Stimulated activated naive B cell treated with anti-CD40 and anti-IgM and Interleukin-4, amounts not matched to agents 10 μg/mL and 1 μg/mL and 100 μg/mL, for 72 hours (primary cell): ENCODE measurements around the gene SMPD3.

ENCODE experiments used
- ATAC-seq, 2 donors: fragments of 150-1000 bp; cut with Tn5 transposase; replicated peaks; 2 replicates each; pipeline ENCODE4 v1.10.0; 2021; ENCODE audit warnings: moderate library complexity in 1 of 2
- DNase-seq: peaks from one replicate; pipeline ENCODE4 v3.0.0; 2021
- H3K27ac Mint-ChIP-seq: one replicate; pipeline ENCODE4 v1.8.0; 2022; ENCODE audit warnings: mild to moderate bottlenecking, mixed read lengths
- H3K27me3 Mint-ChIP-seq, 2 donors: one replicate each; pipeline ENCODE4 v1.8.0; 2022; ENCODE audit warnings: mixed read lengths in 2 of 2
- H3K36me3 Mint-ChIP-seq, 2 donors: one replicate each; pipeline ENCODE4 v1.8.0; 2022; ENCODE audit warnings: mixed read lengths in 2 of 2, mild to moderate bottlenecking in 1 of 2
- H3K4me1 Mint-ChIP-seq, 2 donors: one replicate each; pipeline ENCODE4 v1.8.0; 2022; ENCODE audit warnings: mixed read lengths in 2 of 2, mild to moderate bottlenecking in 1 of 2
- H3K4me3 Mint-ChIP-seq, 2 donors: one replicate each; pipeline ENCODE4 v1.8.0; 2022; ENCODE audit warnings: mild to moderate bottlenecking in 2 of 2, mixed read lengths in 2 of 2, moderate library complexity in 1 of 2
- H3K9me3 Mint-ChIP-seq, 2 donors: one replicate each; pipeline ENCODE4 v1.8.0; 2022; ENCODE audit warnings: mixed read lengths in 2 of 2, mild to moderate bottlenecking in 1 of 2

SMPD3 gene

DNA sequence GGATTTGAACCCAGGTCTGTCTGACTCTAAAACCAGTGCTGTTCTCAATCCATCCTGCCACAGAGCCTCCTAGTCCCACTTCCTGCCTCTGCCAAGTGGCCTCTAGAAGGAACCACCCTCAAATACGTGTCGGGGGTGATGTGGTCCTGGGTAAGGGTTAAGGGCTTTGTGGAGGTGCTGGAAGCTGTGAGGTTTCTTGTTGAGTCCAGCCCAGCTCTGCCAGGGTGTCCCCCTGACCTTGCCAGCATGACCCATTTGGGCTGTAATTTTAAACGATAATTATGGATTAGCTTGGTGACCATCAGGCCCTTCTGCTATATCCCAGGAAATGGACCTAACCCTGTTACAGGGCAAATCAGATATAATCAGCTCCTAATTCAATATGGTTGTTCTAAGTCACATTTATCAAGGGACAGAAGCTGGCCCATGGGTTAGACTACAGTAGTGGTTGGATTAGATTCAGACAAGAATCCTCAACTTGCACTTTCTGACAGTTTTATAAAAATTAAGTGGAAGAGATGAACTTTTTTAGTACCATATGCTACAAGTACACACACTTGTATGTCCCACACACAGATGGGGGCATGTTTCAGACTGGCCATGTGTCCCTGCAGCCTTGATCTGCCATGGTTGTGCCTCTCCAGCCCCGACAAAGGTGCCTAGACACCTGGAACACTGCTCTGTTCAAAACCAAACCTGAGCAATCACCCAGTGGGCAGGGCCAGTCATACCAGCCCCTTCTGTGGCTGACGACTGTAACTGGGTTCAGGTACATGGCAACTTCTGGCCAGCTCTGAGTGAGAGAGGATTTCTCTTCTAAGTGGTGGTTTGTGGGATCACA, 48.0 kb downstream of the SMPD3 start:
- H3K27ac Mint-ChIP-seq = no peak overlapping the region
- DNase-seq = no peak
- peaks cover 0 to 3% of the 10 kb centered on the region in 2 donors for H3K4me1 Mint-ChIP-seq
- peak; percentile 31 to 38 for ATAC-seq
- H3K4me3 Mint-ChIP-seq = no peak overlapping the region
- no peaks in the 10 kb centered on the region for H3K36me3 Mint-ChIP-seq
- no peaks in the 10 kb centered on the region for H3K9me3 Mint-ChIP-seq
- peaks cover 5 to 7% of the 10 kb centered on the region in 2 donors for H3K27me3 Mint-ChIP-seq

DNA sequence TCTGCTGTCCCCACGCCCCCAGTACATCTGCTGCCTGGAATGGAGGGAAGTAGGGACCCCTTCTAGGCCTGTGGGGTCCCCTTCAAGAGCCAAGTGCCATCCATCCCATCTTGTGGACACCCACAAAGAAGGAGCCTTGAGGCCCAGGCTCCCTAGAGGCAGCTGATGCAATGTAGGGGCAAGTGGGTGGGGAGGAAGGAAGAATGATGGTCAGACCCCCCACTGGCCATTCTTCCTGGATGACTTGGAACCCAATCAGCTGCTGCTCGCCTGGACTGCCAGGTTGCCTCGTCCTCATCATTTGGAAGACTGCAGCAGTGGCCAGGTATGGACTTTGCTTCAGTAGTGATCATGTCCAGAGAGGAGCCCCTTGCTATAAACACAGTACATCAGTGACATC, 48.9 kb downstream of the SMPD3 start:
- H3K4me1 Mint-ChIP-seq = peaks cover 0 to 3% of the 10 kb centered on the region in 2 donors
- peaks cover 5 to 7% of the 10 kb centered on the region in 2 donors for H3K27me3 Mint-ChIP-seq
- DNase-seq (no peak), ATAC-seq (no peak)
- H3K36me3 Mint-ChIP-seq = no peaks in the 10 kb centered on the region
- no peak overlapping the region for H3K27ac Mint-ChIP-seq
- no peak overlapping the region for H3K4me3 Mint-ChIP-seq
- no peaks in the 10 kb centered on the region for H3K9me3 Mint-ChIP-seq

DNA sequence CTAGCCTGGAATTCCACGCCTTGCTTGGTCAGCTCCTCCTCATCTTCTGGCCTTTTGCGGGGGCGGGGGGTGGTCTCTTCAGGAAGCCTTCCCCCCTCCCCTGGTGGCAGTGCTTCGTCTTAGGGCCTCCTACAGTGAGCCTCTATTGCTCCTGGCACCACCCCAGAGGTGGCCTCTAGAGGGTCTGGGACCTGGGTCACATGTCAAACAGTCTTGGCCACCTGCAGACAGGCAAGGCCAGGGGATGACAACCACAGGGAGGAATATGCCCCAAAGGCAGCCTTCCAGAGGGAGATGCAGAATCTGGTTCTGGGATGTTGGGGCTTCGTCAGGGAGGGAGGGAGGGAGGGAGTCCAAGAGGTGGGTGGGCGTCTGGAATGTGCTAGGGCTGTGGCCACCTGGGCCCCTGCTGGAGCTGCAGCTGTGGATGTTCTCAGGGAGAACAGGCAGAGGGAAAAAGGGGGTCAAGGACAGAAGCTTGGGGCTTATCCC, 50.6 kb downstream of the SMPD3 start:
- DNase-seq (no peak), ATAC-seq (no peak)
- H3K9me3 Mint-ChIP-seq = no peaks in the 10 kb centered on the region
- no peak overlapping the region for H3K4me3 Mint-ChIP-seq
- no peaks in the 10 kb centered on the region for H3K36me3 Mint-ChIP-seq
- peaks cover 0 to 3% of the 10 kb centered on the region in 2 donors for H3K4me1 Mint-ChIP-seq
- peaks cover 5 to 7% of the 10 kb centered on the region in 2 donors for H3K27me3 Mint-ChIP-seq
- no peak overlapping the region for H3K27ac Mint-ChIP-seq

- no peak for DNase-seq
- peak; percentile 36 to 61 for ATAC-seq
- peak overlapping the region; percentile 72 for H3K27ac Mint-ChIP-seq
- H3K27me3 Mint-ChIP-seq = peaks cover 5 to 7% of the 10 kb centered on the region in 2 donors
- H3K36me3 Mint-ChIP-seq = no peaks in the 10 kb centered on the region
- H3K9me3 Mint-ChIP-seq = no peaks in the 10 kb centered on the region
- H3K4me1 Mint-ChIP-seq = peaks cover 0 to 3% of the 10 kb centered on the region in 2 donors
- no peak overlapping the region for H3K4me3 Mint-ChIP-seq
Measured at GRCh38 chr16:68396481-68396880, 51.8 kb downstream of the SMPD3 start.

GRCh38 chr16:68395815-68396214, 52.5 kb downstream of the SMPD3 start:
- Mint-ChIP-seq H3K36me3 (no peaks in the 10 kb centered on the region), H3K27ac (no peak overlapping the region), H3K9me3 (no peaks in the 10 kb centered on the region), H3K4me1 (peaks cover 0 to 3% of the 10 kb centered on the region in 2 donors), H3K27me3 (peaks cover 5 to 7% of the 10 kb centered on the region in 2 donors), H3K4me3 (no peak overlapping the region)
- DNase-seq = no peak
- no peak for ATAC-seq

GRCh38 chr16:68395167-68395786, 53.0 kb downstream of the SMPD3 start:
- Mint-ChIP-seq H3K27me3 (peaks cover 5 to 7% of the 10 kb centered on the region in 2 donors), H3K27ac (no peak overlapping the region), H3K36me3 (no peaks in the 10 kb centered on the region), H3K4me3 (no peak overlapping the region), H3K9me3 (no peaks in the 10 kb centered on the region), H3K4me1 (peaks cover 0 to 3% of the 10 kb centered on the region in 2 donors)
- ATAC-seq (no peak), DNase-seq (no peak)

DNA sequence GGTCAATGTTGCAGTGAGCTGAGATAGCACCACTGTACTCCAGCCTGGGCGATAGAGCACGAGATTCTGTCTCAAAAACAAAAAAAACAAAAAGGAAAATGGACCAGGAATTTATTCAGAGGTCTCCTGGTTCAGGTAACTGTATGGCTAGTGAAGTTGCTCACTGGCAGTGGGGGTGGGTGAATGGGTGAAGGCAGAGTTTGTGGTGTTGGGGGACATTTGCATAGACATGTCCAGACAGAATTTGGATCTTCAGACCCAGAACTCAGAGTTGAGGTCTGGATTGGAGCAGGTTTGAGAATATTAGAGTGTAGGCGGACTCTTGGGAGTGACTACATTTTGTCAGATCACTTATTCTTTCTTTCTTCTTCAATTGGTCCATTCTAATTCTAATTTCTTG, 55.0 kb downstream of the SMPD3 start:
- no peak for DNase-seq
- H3K27ac Mint-ChIP-seq = no peak overlapping the region
- peaks cover 0 to 3% of the 10 kb centered on the region in 2 donors for H3K4me1 Mint-ChIP-seq
- H3K36me3 Mint-ChIP-seq = no peaks in the 10 kb centered on the region
- H3K27me3 Mint-ChIP-seq = peaks cover 5 to 7% of the 10 kb centered on the region in 2 donors
- no peak overlapping the region for H3K4me3 Mint-ChIP-seq
- no peak for ATAC-seq
- H3K9me3 Mint-ChIP-seq = no peaks in the 10 kb centered on the region

GRCh38 chr16:68389750-68390371, 58.4 kb downstream of the SMPD3 start:
- Mint-ChIP-seq H3K27ac (no peak overlapping the region), H3K36me3 (no peaks in the 10 kb centered on the region), H3K4me3 (no peak overlapping the region), H3K9me3 (no peaks in the 10 kb centered on the region), H3K27me3 (no peaks in the 10 kb centered on the region), H3K4me1 (peaks cover 5 to 8% of the 10 kb centered on the region in 2 donors)
- ATAC-seq (no peak), DNase-seq (no peak)

GRCh38 chr16:68389006-68389405, 59.3 kb downstream of the SMPD3 start:
- H3K36me3 Mint-ChIP-seq = no peaks in the 10 kb centered on the region
- H3K4me1 Mint-ChIP-seq = peaks cover 13 to 17% of the 10 kb centered on the region in 2 donors
- no peak overlapping the region for H3K27ac Mint-ChIP-seq

DNA sequence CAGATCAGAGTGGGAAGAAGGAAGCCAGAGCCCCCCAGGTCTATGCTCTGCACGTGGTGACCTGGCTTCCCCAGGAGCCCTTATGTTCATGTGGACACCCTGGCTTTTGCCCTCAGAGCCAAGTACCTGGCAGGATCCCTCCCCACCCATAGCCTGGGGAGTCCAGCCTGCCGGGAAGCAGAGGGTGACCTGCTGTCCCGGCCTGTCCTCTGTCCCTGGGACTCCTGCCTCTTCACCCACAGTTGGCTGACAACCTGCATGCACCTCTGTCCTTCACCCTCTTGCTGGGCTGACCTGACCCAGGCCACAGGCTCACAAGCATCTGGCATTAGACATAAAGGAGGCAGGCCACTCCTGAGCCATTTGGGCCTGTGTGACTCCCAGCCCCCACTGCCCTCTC, 60.2 kb downstream of the SMPD3 start:
- no peaks in the 10 kb centered on the region for H3K9me3 Mint-ChIP-seq
- no peak overlapping the region for H3K27ac Mint-ChIP-seq
- DNase-seq (no peak), ATAC-seq (no peak)
- H3K4me3 Mint-ChIP-seq = no peak overlapping the region
- H3K36me3 Mint-ChIP-seq = no peaks in the 10 kb centered on the region
- peaks cover 20 to 26% of the 10 kb centered on the region in 2 donors for H3K4me1 Mint-ChIP-seq
- H3K27me3 Mint-ChIP-seq = no peaks in the 10 kb centered on the region

More at GRCh38 chr16:68389006-68389405, 59.3 kb downstream of the SMPD3 start:
- no peaks in the 10 kb centered on the region for H3K9me3 Mint-ChIP-seq
- H3K27me3 Mint-ChIP-seq = no peaks in the 10 kb centered on the region
- no peak for ATAC-seq
- H3K4me3 Mint-ChIP-seq = no peak overlapping the region
- no peak for DNase-seq

GRCh38 chr16:68387301-68387700, 61.0 kb downstream of the SMPD3 start:
- Mint-ChIP-seq H3K36me3 (no peaks in the 10 kb centered on the region), H3K27ac (no peak overlapping the region)
- ATAC-seq = no peak

GRCh38 chr16:68386628-68387027, 61.7 kb downstream of the SMPD3 start:
- Mint-ChIP-seq H3K27ac (no peak overlapping the region), H3K27me3 (no peaks in the 10 kb centered on the region), H3K4me3 (no peak overlapping the region), H3K36me3 (no peaks in the 10 kb centered on the region), H3K4me1 (peaks cover 33 to 41% of the 10 kb centered on the region in 2 donors), H3K9me3 (no peaks in the 10 kb centered on the region)
- ATAC-seq (no peak), DNase-seq (no peak)

More at GRCh38 chr16:68387301-68387700, 61.0 kb downstream of the SMPD3 start:
- Mint-ChIP-seq H3K9me3 (no peaks in the 10 kb centered on the region), H3K4me3 (no peak overlapping the region), H3K4me1 (peaks cover 26 to 34% of the 10 kb centered on the region in 2 donors), H3K27me3 (no peaks in the 10 kb centered on the region)
- DNase-seq = no peak

GRCh38 chr16:68385371-68385770, 62.9 kb downstream of the SMPD3 start:
- H3K27ac Mint-ChIP-seq = no peak overlapping the region

More at GRCh38 chr16:68385371-68385770, 62.9 kb downstream of the SMPD3 start:
- ATAC-seq (no peak), DNase-seq (no peak)
- no peak overlapping the region for H3K4me3 Mint-ChIP-seq
- H3K4me1 Mint-ChIP-seq = peaks cover 41 to 53% of the 10 kb centered on the region in 2 donors
- H3K9me3 Mint-ChIP-seq = no peaks in the 10 kb centered on the region
- H3K27me3 Mint-ChIP-seq = no peaks in the 10 kb centered on the region
- no peaks in the 10 kb centered on the region for H3K36me3 Mint-ChIP-seq
